Muscle layer of duodenum (tissue), 2 donors: ENCODE data around the gene CYLC1.

Experiments
- H3K27ac ChIP-seq: one replicate; pipeline ENCODE4 v1.7.0; 2013; ENCODE audit warnings: mild to moderate bottlenecking, low read length
- H3K27me3 ChIP-seq: one replicate; pipeline ENCODE4 v1.7.0; 2013; ENCODE audit warnings: low read depth, mild to moderate bottlenecking, control low read depth, low read length
- H3K36me3 ChIP-seq, 2 donors: one replicate each; pipeline ENCODE4 v1.7.0; 2013; ENCODE audit warnings: low read length in 2 of 2, control low read depth in 1 of 2, mild to moderate bottlenecking in 1 of 2; ENCODE audit not compliant: insufficient read depth in 2 of 2, control insufficient read depth in 1 of 2
- H3K4me1 ChIP-seq, 2 donors: one replicate each; pipeline ENCODE4 v1.7.0; 2013; ENCODE audit warnings: low read length in 2 of 2, mild to moderate bottlenecking in 2 of 2, control low read depth in 1 of 2, moderate library complexity in 1 of 2; ENCODE audit not compliant: insufficient read depth in 2 of 2, control insufficient read depth in 1 of 2
- H3K4me3 ChIP-seq, 2 donors: one replicate each; pipeline ENCODE4 v1.7.0; 2013; ENCODE audit warnings: low read length in 2 of 2, low read depth in 1 of 2, mild to moderate bottlenecking in 1 of 2
- H3K9me3 ChIP-seq, 2 donors: one replicate each; pipeline ENCODE4 v1.7.0; 2013; ENCODE audit warnings: low read length in 2 of 2, control low read depth in 1 of 2, mild to moderate bottlenecking in 1 of 2; ENCODE audit not compliant: control insufficient read depth in 1 of 2
- donor health status: healthy.

CYLC1 gene

DNA sequence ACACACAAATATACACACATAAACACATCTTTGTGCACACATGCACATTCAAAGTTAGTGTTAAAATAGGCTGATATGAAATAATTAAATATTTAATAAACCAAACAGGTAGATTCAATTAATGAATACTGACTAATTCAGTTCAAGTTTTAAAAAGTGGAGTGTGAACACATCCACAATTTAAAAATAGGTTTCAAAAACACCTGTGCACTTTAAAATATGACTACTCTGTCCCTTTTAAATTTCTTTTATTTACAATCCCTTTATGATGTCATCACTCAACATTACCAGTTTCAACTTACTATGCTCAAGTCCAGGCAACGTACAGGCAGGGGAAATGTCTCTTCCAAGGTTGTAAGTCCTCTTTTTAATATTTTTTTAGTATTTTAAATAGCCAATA, at the start of gene CYLC1:
Gene CYLC1 (plus strand): TSS at position 301 of the 400 bp plus-strand sequence. CDS start 37 bp downstream, at position 338.
- Histone ChIP-seq H3K4me1 (no peaks in the 10 kb centered on the region), H3K27me3 (no peaks in the 10 kb centered on the region), H3K4me3 (no peak within 1 kb of the TSS), H3K27ac (no peak within 1 kb of the TSS), H3K9me3 (no peaks in the 10 kb centered on the region), H3K36me3 (no peaks in the 10 kb centered on the region)

DNA sequence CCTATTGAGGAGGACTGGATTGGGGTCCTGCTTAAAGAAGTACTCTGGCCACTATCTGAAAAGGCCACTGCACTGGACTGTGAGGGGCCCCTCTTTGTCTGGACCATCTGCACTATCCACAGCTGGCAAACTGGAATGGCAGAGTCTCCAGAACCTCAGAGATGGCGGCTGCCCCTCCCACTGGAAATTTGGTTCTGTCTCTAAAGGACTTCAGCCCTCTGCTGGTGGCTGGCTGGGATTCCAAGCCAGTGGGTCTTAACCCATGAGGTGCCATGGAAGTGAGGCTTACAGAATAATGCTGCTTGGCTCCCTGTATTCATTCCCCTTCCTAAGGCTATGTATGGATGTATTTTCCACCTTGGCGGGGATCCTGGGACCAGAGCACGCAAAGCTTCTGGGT, 41.6 kb upstream of the CYLC1 start:
- Histone ChIP-seq H3K4me3 (no peak overlapping the region), H3K9me3 (no peaks in the 10 kb centered on the region), H3K27me3 (no peaks in the 10 kb centered on the region), H3K27ac (no peak overlapping the region), H3K4me1 (no peaks in the 10 kb centered on the region), H3K36me3 (no peaks in the 10 kb centered on the region)

- Histone ChIP-seq H3K4me3 (no peak overlapping the region), H3K36me3 (no peaks in the 10 kb centered on the region), H3K27me3 (no peaks in the 10 kb centered on the region), H3K9me3 (no peaks in the 10 kb centered on the region), H3K27ac (no peak overlapping the region), H3K4me1 (no peaks in the 10 kb centered on the region)
Observed at GRCh38 chrX:83829874-83830273, 31.1 kb upstream of the CYLC1 start.

GRCh38 chrX:83845397-83845796, 15.5 kb upstream of the CYLC1 start:
- Histone ChIP-seq H3K4me1 (no peaks in the 10 kb centered on the region), H3K4me3 (no peak overlapping the region), H3K27me3 (no peaks in the 10 kb centered on the region), H3K27ac (no peak overlapping the region), H3K36me3 (no peaks in the 10 kb centered on the region), H3K9me3 (no peaks in the 10 kb centered on the region)

- Histone ChIP-seq H3K27me3 (no peaks in the 10 kb centered on the region), H3K4me1 (no peaks in the 10 kb centered on the region), H3K36me3 (no peaks in the 10 kb centered on the region), H3K27ac (no peak overlapping the region), H3K4me3 (no peak overlapping the region), H3K9me3 (no peaks in the 10 kb centered on the region)
Observed at GRCh38 chrX:83847339-83847738, 13.6 kb upstream of the CYLC1 start.

GRCh38 chrX:83888585-83888984, 27.6 kb downstream of the CYLC1 start:
- no peaks in the 10 kb centered on the region for H3K27me3 ChIP-seq
- no peak overlapping the region for H3K27ac ChIP-seq
- H3K9me3 ChIP-seq: no peaks in the 10 kb centered on the region
- no peaks in the 10 kb centered on the region for H3K4me1 ChIP-seq
- H3K36me3 ChIP-seq: no peaks in the 10 kb centered on the region
- no peak overlapping the region for H3K4me3 ChIP-seq

DNA sequence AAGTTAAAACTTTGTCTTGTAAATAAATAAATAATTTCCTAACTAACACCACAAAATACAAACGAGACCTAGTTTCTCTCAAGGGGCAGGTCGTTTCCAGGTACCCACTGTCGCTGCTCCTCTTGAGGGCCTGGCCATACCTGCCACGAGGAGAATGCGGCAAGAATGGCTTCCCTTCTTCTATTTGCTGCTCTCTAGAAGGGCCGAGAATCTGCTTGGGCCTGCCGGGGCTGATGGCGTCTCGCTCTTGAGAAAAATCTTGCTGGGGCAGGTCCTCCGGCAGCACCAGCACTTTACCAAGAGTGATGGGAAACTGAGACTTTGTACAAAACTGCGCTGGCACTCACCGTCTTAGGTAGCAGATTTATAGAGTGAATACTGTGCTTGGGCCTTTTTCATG, 31.5 kb downstream of the CYLC1 start:
- Histone ChIP-seq H3K27me3 (no peaks in the 10 kb centered on the region), H3K4me1 (no peaks in the 10 kb centered on the region), H3K4me3 (no peak overlapping the region), H3K36me3 (no peaks in the 10 kb centered on the region), H3K9me3 (no peaks in the 10 kb centered on the region), H3K27ac (no peak overlapping the region)

- no peak overlapping the region for H3K27ac ChIP-seq
- H3K27me3 ChIP-seq: no peaks in the 10 kb centered on the region
- no peak overlapping the region for H3K4me3 ChIP-seq
- no peaks in the 10 kb centered on the region for H3K4me1 ChIP-seq
- H3K9me3 ChIP-seq: no peaks in the 10 kb centered on the region
- no peaks in the 10 kb centered on the region for H3K36me3 ChIP-seq
Observed at GRCh38 chrX:83906921-83907320, 46.0 kb downstream of the CYLC1 start.

GRCh38 chrX:83916525-83916924, 55.6 kb downstream of the CYLC1 start:
- Histone ChIP-seq H3K9me3 (no peaks in the 10 kb centered on the region), H3K36me3 (no peaks in the 10 kb centered on the region), H3K27me3 (no peaks in the 10 kb centered on the region), H3K4me3 (no peak overlapping the region), H3K4me1 (no peaks in the 10 kb centered on the region), H3K27ac (no peak overlapping the region)

GRCh38 chrX:83934220-83934619, 73.3 kb downstream of the CYLC1 start:
- no peak overlapping the region for H3K4me3 ChIP-seq
- H3K4me1 ChIP-seq: no peaks in the 10 kb centered on the region
- H3K27me3 ChIP-seq: no peaks in the 10 kb centered on the region
- no peaks in the 10 kb centered on the region for H3K36me3 ChIP-seq
- no peaks in the 10 kb centered on the region for H3K9me3 ChIP-seq
- no peak overlapping the region for H3K27ac ChIP-seq
